GM18519 (cell line): Measurements from ENCODE around the gene DCK.
A peak's percentile ranks its signal among the peaks of the same experiment; 100 is the strongest.
"Not testable (repeated sequence)": the region's sequence is repeated elsewhere in the genome, so short reads cannot be mapped to it uniquely, and the experiment has no call there.

ENCODE experiments used
- ATAC-seq: cut with Tn5 transposase; IDR thresholded peaks from one replicate; pipeline ENCODE4 v1.9.1; 2021; ENCODE audit warnings: mild to moderate bottlenecking, moderate library complexity; ENCODE audit not compliant: unreplicated experiment, low FRiP score

DCK gene

GRCh38 chr4:70997546-70997945, 4.1 kb downstream of the DCK start:
- no peak for ATAC-seq

DNA sequence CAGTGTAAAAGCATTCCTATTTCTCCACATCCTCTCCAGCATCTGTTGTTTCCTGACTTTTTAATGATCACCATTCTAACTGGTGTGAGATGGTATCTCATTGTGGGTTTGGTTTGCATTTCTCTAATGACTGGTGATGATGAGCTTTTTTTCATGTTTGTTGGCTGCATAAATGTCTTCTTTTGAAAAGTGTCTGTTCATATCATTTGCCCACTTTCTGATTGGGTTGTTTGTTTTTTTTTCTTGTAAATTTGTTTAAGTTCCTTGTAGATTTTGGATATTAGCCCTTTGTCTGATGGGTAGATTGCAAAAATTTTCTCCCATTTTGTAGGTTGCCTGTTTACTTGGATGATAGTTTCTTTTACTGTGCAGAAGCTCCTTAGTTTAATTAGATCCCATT, 6.2 kb downstream of the DCK start:
- ATAC-seq = not testable (repeated sequence)

- not testable (repeated sequence) for ATAC-seq
These were observed 7.9 kb downstream of the DCK start for GRCh38 chr4:71001363-71001762.

- ATAC-seq = no peak
These were observed 10.9 kb downstream of the DCK start for GRCh38 chr4:71004281-71004851.

DNA sequence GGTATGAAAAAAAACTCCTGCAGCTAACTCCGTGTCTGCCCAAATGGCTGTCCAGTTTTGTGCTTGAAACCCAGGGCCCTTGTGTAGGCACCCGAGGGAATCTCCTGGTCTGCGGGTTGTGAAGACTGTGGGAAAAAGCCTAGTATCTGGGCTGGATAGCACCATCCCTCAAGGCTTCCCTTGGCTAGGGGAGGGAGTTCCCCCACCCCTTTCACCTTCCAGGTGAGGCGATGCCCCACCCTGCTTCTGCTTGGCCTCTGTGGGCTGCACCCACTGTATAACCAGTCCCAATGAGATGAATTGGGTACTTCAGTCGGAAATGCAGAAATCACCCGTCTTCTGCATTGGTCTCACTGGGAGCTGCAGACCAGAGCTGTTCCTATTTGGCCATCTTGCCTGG, 11.6 kb downstream of the DCK start:
- ATAC-seq = not testable (repeated sequence)

- ATAC-seq = peak; percentile 83
These were observed 12.9 kb downstream of the DCK start for GRCh38 chr4:71006203-71006907.

- no peak for ATAC-seq
These were observed 14.7 kb downstream of the DCK start for GRCh38 chr4:71008196-71008595.

GRCh38 chr4:71009086-71009485, 15.6 kb downstream of the DCK start:
- ATAC-seq = no peak

DNA sequence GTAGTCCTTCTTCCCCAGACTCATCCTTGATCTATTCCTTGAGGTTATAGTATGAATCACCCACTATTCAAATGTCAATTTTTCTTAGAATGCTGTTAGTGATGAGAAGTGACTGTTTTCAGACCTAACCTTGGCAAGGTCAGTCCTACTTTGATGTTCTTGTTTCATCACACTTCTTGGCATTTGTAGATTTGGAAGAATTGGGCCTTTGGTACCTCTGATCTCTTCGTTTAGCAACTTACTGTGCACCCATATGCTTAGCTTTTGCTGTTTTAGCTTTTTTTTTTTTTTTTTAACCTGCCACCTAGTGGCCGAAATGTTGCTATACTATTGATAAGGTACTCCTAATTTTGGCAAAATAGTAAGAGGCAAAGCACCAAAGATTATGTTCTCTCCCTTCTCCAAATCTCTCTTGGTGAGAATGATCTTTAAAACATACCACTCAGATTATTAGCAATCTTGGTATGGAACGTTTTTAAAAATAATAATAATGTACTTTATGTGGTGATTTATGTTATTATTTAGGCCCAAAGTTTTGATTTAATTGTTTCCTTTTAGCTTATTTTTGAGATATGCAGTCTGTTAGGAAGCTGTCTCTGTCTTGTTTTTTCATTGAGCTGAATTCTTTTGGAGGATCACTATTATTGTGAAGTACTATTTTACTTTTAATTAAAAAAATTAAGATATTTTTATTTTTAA, 16.6 kb downstream of the DCK start:
- peak; percentile 57 for ATAC-seq

DNA sequence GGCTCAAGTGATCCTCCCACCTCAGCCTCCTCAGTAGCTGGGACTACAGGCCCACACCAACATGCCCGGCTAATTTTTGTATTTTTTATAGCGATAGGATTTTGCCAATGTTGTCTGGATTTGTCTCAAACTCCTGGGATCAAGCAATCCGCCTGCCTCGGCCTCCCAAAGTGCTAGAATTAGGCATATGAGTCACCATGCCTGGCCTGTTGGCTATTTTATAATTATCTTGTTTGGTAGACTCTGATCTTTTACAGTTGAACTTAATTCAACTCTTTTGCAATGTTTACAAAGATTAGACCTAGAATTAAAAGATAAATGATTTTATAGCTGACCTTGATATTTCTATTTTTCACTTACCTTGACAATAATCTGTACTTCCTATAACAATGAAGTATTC, 18.0 kb downstream of the DCK start:
- no peak for ATAC-seq

GRCh38 chr4:71017391-71017790, 23.9 kb downstream of the DCK start:
- ATAC-seq = not testable (repeated sequence)

DNA sequence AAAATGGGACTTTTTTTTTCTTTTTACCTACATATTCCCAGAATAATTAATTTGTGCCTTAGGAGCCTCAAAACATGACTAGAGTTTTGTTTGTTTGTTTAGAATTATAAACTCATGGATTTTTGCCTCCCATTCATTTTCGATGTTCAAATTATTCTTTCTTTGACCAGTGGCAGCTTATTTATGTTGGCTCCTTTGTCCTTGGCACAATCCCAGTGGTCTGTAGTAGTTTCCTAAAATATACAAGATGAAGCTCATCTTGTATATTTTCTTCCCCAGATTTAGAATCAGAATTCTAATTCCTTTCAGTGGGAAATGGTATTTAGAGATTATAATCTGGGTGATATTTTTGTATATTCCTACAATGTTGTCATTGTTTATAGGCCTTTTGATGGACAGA, 27.2 kb downstream of the DCK start:
- ATAC-seq = no peak

DNA sequence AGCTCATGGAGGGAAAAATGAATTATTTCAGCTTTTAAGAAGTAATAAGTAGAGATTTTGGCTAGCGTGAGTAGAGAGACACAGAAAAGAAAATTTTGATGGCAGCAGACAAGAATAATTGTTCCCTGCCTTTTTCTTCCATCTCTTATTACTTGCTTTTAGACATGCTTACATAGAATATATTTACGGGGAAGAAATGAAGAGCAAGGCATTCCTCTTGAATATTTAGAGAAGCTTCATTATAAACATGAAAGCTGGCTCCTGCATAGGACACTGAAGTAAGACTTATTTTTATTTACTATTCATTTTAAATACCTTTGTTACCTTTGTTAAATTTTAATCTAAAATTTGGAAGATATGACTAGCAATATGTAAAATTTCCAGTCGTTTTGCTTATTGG, 32.2 kb downstream of the DCK start:
- ATAC-seq = no peak

DNA sequence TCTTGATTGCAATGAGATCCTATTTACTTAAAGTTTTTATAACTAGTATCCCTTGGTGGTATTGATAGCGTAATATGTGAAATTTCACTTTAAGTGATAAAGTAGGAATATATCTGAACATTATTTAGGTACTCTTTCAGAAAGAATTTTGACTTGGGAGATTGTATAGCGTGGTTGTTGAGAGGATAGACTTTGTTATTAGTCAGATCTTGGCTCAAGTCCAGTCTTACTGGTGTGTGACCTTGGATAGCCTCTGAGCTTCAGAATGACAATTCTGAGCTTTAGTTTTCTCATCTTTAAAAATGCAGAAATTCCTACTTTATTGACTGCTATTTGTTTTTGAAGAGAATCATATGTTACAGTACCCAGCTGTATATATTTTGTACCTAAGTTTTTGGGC, 32.6 kb downstream of the DCK start:
- ATAC-seq = no peak

DNA sequence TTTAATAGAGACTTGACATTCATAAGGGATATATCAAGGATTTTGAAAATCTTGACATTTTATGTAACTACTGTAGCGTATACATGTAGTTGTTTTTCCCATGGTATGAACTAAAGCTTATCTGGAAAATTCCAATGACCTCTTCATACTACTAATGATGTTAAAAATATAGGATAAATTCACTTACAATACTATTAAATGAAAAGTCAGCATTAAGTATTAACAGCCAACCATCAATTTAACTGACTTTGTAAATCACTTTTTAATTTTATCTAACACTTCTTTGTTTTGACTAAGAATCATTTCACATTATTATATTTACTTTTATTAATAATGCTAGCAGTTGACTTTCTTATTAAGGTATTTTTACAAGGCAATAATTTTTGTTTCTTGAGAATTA, 34.2 kb downstream of the DCK start:
- no peak for ATAC-seq

- no peak for ATAC-seq
These were observed 36.1 kb downstream of the DCK start for GRCh38 chr4:71029504-71029903.

GRCh38 chr4:71032106-71032505, 38.7 kb downstream of the DCK start:
- not testable (repeated sequence) for ATAC-seq

GRCh38 chr4:71045256-71045655, 51.8 kb downstream of the DCK start:
- no peak for ATAC-seq

DNA sequence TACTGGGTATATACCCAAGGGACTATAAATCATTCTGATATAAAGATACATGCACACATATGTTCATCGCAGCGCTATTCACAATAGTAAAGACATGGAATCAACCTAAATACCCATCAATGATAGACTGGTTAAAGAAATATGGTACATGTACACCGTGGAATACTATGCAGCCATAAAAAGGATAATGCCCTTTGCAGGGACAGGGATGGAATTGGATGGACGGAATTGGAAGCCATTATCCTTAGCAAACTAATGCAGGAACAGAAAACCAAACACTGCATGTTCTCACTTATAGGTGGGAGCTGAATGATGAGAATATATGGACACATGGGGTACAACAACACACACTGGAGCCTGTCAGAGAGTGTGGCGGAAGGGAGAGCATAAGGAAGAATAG, 55.9 kb downstream of the DCK start:
- ATAC-seq = no peak

- ATAC-seq = no peak
These were observed 57.4 kb downstream of the DCK start for GRCh38 chr4:71050809-71051208.

- no peak for ATAC-seq
These were observed 58.6 kb downstream of the DCK start for GRCh38 chr4:71052034-71052433.

DNA sequence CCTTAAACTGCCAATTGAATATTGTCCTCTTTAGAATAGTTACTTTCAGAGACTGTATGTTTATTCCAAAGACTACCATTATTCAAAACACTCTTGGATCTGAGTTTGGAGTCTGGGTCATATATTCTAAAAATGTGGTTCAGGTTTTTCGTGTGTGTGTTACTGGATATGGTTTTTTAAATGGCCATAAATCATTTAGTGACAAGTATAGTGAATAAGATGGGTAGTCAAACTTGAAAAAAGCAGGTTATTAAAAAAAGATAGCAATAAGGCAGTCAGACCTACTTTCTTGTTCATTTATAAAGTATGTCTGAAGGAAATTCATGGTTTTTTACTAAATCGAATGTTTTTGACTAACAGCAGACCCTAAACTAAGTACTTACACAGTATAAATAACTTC, 59.3 kb downstream of the DCK start:
- ATAC-seq = no peak
